HG03558 (cell line): ENCODE data around the gene OPHN1.
"Not testable (repeated sequence)": the region's sequence is repeated elsewhere in the genome, so short reads cannot be mapped to it uniquely, and the experiment has no call there.

Experiments used
- ATAC-seq: cut with Tn5 transposase; IDR thresholded peaks from one replicate; pipeline ENCODE4 v1.9.1; 2021; ENCODE audit warnings: moderate number of reproducible peaks; ENCODE audit not compliant: unreplicated experiment; ENCODE audit errors: extremely low read depth

OPHN1 gene

GRCh38 chrX:68422478-68422877 lies 10.8 kb downstream of the OPHN1 start:
- ATAC-seq: no peak

- ATAC-seq: no peak
These were observed 11.7 kb downstream of the OPHN1 start for GRCh38 chrX:68421636-68422035.

- ATAC-seq: no peak
These were observed 12.7 kb downstream of the OPHN1 start for GRCh38 chrX:68420559-68420958.

GRCh38 chrX:68419975-68420374 lies 13.3 kb downstream of the OPHN1 start:
- no peak for ATAC-seq

GRCh38 chrX:68417651-68418050 lies 15.6 kb downstream of the OPHN1 start:
- ATAC-seq: no peak

- ATAC-seq: no peak
These were observed 16.7 kb downstream of the OPHN1 start for GRCh38 chrX:68416592-68416991.

GRCh38 chrX:68415316-68415715 lies 18.0 kb downstream of the OPHN1 start:
- no peak for ATAC-seq

- no peak for ATAC-seq
These were observed 20.0 kb downstream of the OPHN1 start for GRCh38 chrX:68413254-68413653.

- no peak for ATAC-seq
These were observed 21.6 kb downstream of the OPHN1 start for GRCh38 chrX:68411729-68412128.

GRCh38 chrX:68409194-68409593 lies 24.1 kb downstream of the OPHN1 start:
- no peak for ATAC-seq

- no peak for ATAC-seq
These were observed 29.8 kb downstream of the OPHN1 start for GRCh38 chrX:68403522-68403921.

GRCh38 chrX:68403038-68403437 lies 30.3 kb downstream of the OPHN1 start:
- ATAC-seq: no peak

GRCh38 chrX:68402094-68402493 lies 31.2 kb downstream of the OPHN1 start:
- ATAC-seq: no peak

- ATAC-seq: no peak
These were observed 35.0 kb downstream of the OPHN1 start for GRCh38 chrX:68398291-68398690.

GRCh38 chrX:68396953-68397352 lies 36.3 kb downstream of the OPHN1 start:
- no peak for ATAC-seq

GRCh38 chrX:68389419-68389960 lies 43.8 kb downstream of the OPHN1 start:
- ATAC-seq: not testable (repeated sequence)

GRCh38 chrX:68387776-68388175 lies 45.5 kb downstream of the OPHN1 start:
- ATAC-seq: no peak

- no peak for ATAC-seq
These were observed 49.8 kb downstream of the OPHN1 start for GRCh38 chrX:68383540-68383939.

- not testable (repeated sequence) for ATAC-seq
These were observed 55.7 kb downstream of the OPHN1 start for GRCh38 chrX:68377579-68377978.

GRCh38 chrX:68376373-68376772 lies 56.9 kb downstream of the OPHN1 start:
- ATAC-seq: no peak

- ATAC-seq: no peak
These were observed 57.5 kb downstream of the OPHN1 start for GRCh38 chrX:68375803-68376202.

GRCh38 chrX:68372665-68373064 lies 60.6 kb downstream of the OPHN1 start:
- no peak for ATAC-seq

GRCh38 chrX:68369559-68369958 lies 63.7 kb downstream of the OPHN1 start:
- ATAC-seq: no peak
